Mesenchymal stem cell (in vitro differentiated cells and primary cell): ENCODE results near the gene ZBTB16.
A peak's percentile ranks its signal among the peaks of the same experiment; 100 is the strongest.

Experiments used
- DNase-seq: peaks from one replicate; pipeline ENCODE4 v3.0.0-alpha.2; 2013
- H2AFZ ChIP-seq: one replicate; pipeline ENCODE4 v1.6.1; 2013; ENCODE audit warnings: low read depth, mild to moderate bottlenecking, control low read depth, inconsistent platforms, low read length, moderate library complexity
- H2AK5ac ChIP-seq: 2 replicates; pipeline ENCODE4 v1.6.1; 2013; ENCODE audit warnings: low read length, moderate library complexity, mild to moderate bottlenecking, inconsistent platforms; ENCODE audit not compliant: severe bottlenecking
- H2BK120ac ChIP-seq: one replicate; pipeline ENCODE4 v1.6.1; 2013; ENCODE audit warnings: low read depth, mild to moderate bottlenecking, inconsistent platforms, low read length, moderate library complexity
- H2BK12ac ChIP-seq, 2 experiments: one replicate each; pipeline ENCODE4 v1.6.1; 2013; ENCODE audit warnings: inconsistent platforms in 2 of 2, low read length in 2 of 2, mild to moderate bottlenecking in 2 of 2, moderate library complexity in 2 of 2, control low read depth in 1 of 2
- H2BK15ac ChIP-seq: one replicate; pipeline ENCODE4 v1.6.1; 2013; ENCODE audit warnings: mild to moderate bottlenecking, low read depth, inconsistent platforms; ENCODE audit not compliant: poor library complexity, severe bottlenecking
- H2BK5ac ChIP-seq: 2 replicates; pipeline ENCODE4 v1.6.1; 2013; ENCODE audit warnings: low read depth, mild to moderate bottlenecking, low read length, control low read depth, inconsistent platforms; ENCODE audit not compliant: poor library complexity, severe bottlenecking
- H3K14ac ChIP-seq, 2 experiments: one replicate each; pipeline ENCODE4 v1.6.1; 2013; ENCODE audit warnings: inconsistent platforms in 2 of 2, low read length in 2 of 2, control low read depth in 1 of 2, mild to moderate bottlenecking in 1 of 2, moderate library complexity in 1 of 2
- H3K18ac ChIP-seq, 2 experiments: one replicate each; pipeline ENCODE4 v1.6.1; 2013; ENCODE audit warnings: inconsistent platforms in 2 of 2, low read length in 2 of 2, control low read depth in 1 of 2, low read depth in 1 of 2, mild to moderate bottlenecking in 1 of 2
- H3K23ac ChIP-seq, 2 experiments: one replicate each; pipeline ENCODE4 v1.6.1; 2013; ENCODE audit warnings: inconsistent platforms in 2 of 2, low read length in 2 of 2, mild to moderate bottlenecking in 2 of 2, moderate library complexity in 2 of 2, control low read depth in 1 of 2
- H3K27ac ChIP-seq: 2 replicates; pipeline ENCODE4 v1.5.1; 2013; ENCODE audit warnings: mild to moderate bottlenecking, moderate library complexity, low read length, control low read depth, inconsistent platforms; ENCODE audit not compliant: poor library complexity, severe bottlenecking
- H3K27me3 ChIP-seq, 2 experiments: 2 replicates each; pipeline versions ENCODE4 v1.6.1 to v1.7.0; 2013; ENCODE audit warnings: low read length in 2 of 2, mild to moderate bottlenecking in 2 of 2, moderate library complexity in 2 of 2, control low read depth in 1 of 2, inconsistent platforms in 1 of 2; ENCODE audit not compliant: control insufficient read depth in 1 of 2, insufficient read depth in 1 of 2
- H3K36me3 ChIP-seq, 2 experiments: 2 replicates each; pipeline versions ENCODE4 v1.6.1 to v1.7.0; 2013; ENCODE audit warnings: low read length in 2 of 2, control low read depth in 1 of 2, inconsistent platforms in 1 of 2, low read depth in 1 of 2, mild to moderate bottlenecking in 1 of 2; ENCODE audit not compliant: insufficient read depth in 2 of 2, control insufficient read depth in 1 of 2
- H3K4ac ChIP-seq, 2 experiments: one replicate each; pipeline ENCODE4 v1.6.1; 2013; ENCODE audit warnings: inconsistent platforms in 2 of 2, low read length in 2 of 2, mild to moderate bottlenecking in 2 of 2, moderate library complexity in 2 of 2, control low read depth in 1 of 2, low read depth in 1 of 2
- H3K4me1 ChIP-seq: 2 replicates; pipeline ENCODE4 v1.6.1; 2013; ENCODE audit warnings: low read depth, low read length, control low read depth; ENCODE audit not compliant: control insufficient read depth, insufficient read depth
- H3K4me2 ChIP-seq: 2 replicates; pipeline ENCODE4 v1.6.1; 2013; ENCODE audit warnings: low read length, mild to moderate bottlenecking, inconsistent platforms; ENCODE audit not compliant: poor library complexity, severe bottlenecking
- H3K4me3 ChIP-seq, 2 experiments: 2 replicates each; pipeline versions ENCODE4 v1.5.1 to v1.7.0; 2013; ENCODE audit warnings: low read length in 2 of 2, mild to moderate bottlenecking in 2 of 2, control low read depth in 1 of 2, low read depth in 1 of 2; ENCODE audit not compliant: insufficient read depth in 1 of 2
- H3K79me1 ChIP-seq: replicated peaks from 2 replicates; pipeline ENCODE4 v1.6.1; 2013; ENCODE audit warnings: mild to moderate bottlenecking, control low read depth, low read length, inconsistent platforms; ENCODE audit not compliant: poor library complexity, severe bottlenecking
- H3K9ac ChIP-seq: 2 replicates; pipeline ENCODE4 v1.7.0; 2013; ENCODE audit warnings: mild to moderate bottlenecking, low read length, moderate library complexity
- H3K9me3 ChIP-seq: 2 replicates; pipeline ENCODE4 v1.7.0; 2013; ENCODE audit warnings: mild to moderate bottlenecking, low read length; ENCODE audit not compliant: control insufficient read depth
- H4K8ac ChIP-seq: one replicate; pipeline ENCODE4 v1.6.1; 2013; ENCODE audit warnings: inconsistent platforms, mild to moderate bottlenecking, low read length, moderate library complexity
- H4K91ac ChIP-seq: one replicate; pipeline ENCODE4 v1.6.1; 2013; ENCODE audit warnings: mild to moderate bottlenecking, low read length, inconsistent platforms
- WGBS: methylation state at CpG from one replicate; pipeline ENCODE4 v1.1.7; 2013; ENCODE audit warnings: mixed read lengths; 5-methylcytosine and 5-hydroxymethylcytosine counted together

The ZBTB16 gene

GRCh38 chr11:114165326-114166230 is 106.1 kb downstream of the ZBTB16 start:
- peak overlapping the region; percentile 84 to 87 for H3K18ac ChIP-seq
- peaks cover 14% of the 10 kb centered on the region for H3K4me1 ChIP-seq
- H3K23ac ChIP-seq: peak overlapping the region in 1 of 2 experiments; percentile 92
- peak overlapping the region; percentile 93 for H4K91ac ChIP-seq
- DNase-seq: no peak
- H2BK5ac ChIP-seq: no peak overlapping the region
- H3K4ac ChIP-seq: peak overlapping the region; percentile 71 to 83
- H2BK15ac ChIP-seq: peak overlapping the region; percentile 90
- H3K27ac ChIP-seq: no peak overlapping the region
- 97% methylated on average over 7 of the region's 7 CpGs for WGBS
- H3K9ac ChIP-seq: no peak overlapping the region
- H3K9me3 ChIP-seq: no peaks in the 10 kb centered on the region
- no peaks in the 10 kb centered on the region for H3K36me3 ChIP-seq
- H4K8ac ChIP-seq: peak overlapping the region; percentile 72
- no peak overlapping the region for H3K4me2 ChIP-seq
- peak overlapping the region; percentile 95 to 98 for H2BK12ac ChIP-seq
- H2AK5ac ChIP-seq: no peak overlapping the region
- no peaks in the 10 kb centered on the region for H3K79me1 ChIP-seq
- H3K4me3 ChIP-seq: no peak overlapping the region
- no peak overlapping the region for H2AFZ ChIP-seq
- peak overlapping the region; percentile 94 for H2BK120ac ChIP-seq
- peaks cover 71 to 80% of the 10 kb centered on the region in 2 experiments for H3K27me3 ChIP-seq
- H3K14ac ChIP-seq: peak overlapping the region in 1 of 2 experiments; percentile 90

- H3K4me2 ChIP-seq: no peak overlapping the region
- peak overlapping the region in 1 of 2 experiments; percentile 42 for H3K4me3 ChIP-seq
- H3K4ac ChIP-seq: peak overlapping the region in 1 of 2 experiments; percentile 64
- peak overlapping the region in 1 of 2 experiments; percentile 84 for H3K18ac ChIP-seq
- no peak overlapping the region for H2BK5ac ChIP-seq
- H2AK5ac ChIP-seq: no peak overlapping the region
- no peak overlapping the region for H2BK15ac ChIP-seq
- peak overlapping the region; percentile 71 for H2BK120ac ChIP-seq
- H3K27me3 ChIP-seq: peaks cover 78 to 81% of the 10 kb centered on the region in 2 experiments
- H3K4me1 ChIP-seq: peaks cover 13% of the 10 kb centered on the region
- no peak overlapping the region for H3K23ac ChIP-seq
- peak overlapping the region; percentile 87 for H4K91ac ChIP-seq
- H2AFZ ChIP-seq: no peak overlapping the region
- H3K36me3 ChIP-seq: no peaks in the 10 kb centered on the region
- no peak overlapping the region for H3K14ac ChIP-seq
- H3K9ac ChIP-seq: no peak overlapping the region
- no peaks in the 10 kb centered on the region for H3K79me1 ChIP-seq
- peak overlapping the region; percentile 95 to 97 for H2BK12ac ChIP-seq
- no peak overlapping the region for H3K27ac ChIP-seq
- H4K8ac ChIP-seq: no peak overlapping the region
- no peaks in the 10 kb centered on the region for H3K9me3 ChIP-seq
- 93% methylated on average over 3 of the region's 4 CpGs for WGBS
- no peak for DNase-seq
Measured at GRCh38 chr11:114166362-114166761, 106.9 kb downstream of the ZBTB16 start.

GRCh38 chr11:114166897-114167323 is 107.4 kb downstream of the ZBTB16 start:
- Histone ChIP-seq H4K91ac (no peak overlapping the region), H3K18ac (no peak overlapping the region), H2BK5ac (no peak overlapping the region), H3K4me3 (peak overlapping the region in 1 of 2 experiments; percentile 42), H3K14ac (no peak overlapping the region), H4K8ac (no peak overlapping the region), H2BK15ac (no peak overlapping the region), H3K27ac (no peak overlapping the region), H3K4me2 (no peak overlapping the region), H3K27me3 (peaks cover 79 to 80% of the 10 kb centered on the region in 2 experiments), H3K4me1 (peaks cover 16% of the 10 kb centered on the region), H2AK5ac (no peak overlapping the region), H3K9ac (no peak overlapping the region), H2AFZ (no peak overlapping the region), H3K36me3 (no peaks in the 10 kb centered on the region), H3K4ac (no peak overlapping the region), H3K79me1 (no peaks in the 10 kb centered on the region), H3K23ac (no peak overlapping the region), H2BK12ac (no peak overlapping the region), H2BK120ac (no peak overlapping the region), H3K9me3 (no peaks in the 10 kb centered on the region)
- peak; percentile 78 for DNase-seq
- 0% methylated on average over 1 of the region's 3 CpGs for WGBS

GRCh38 chr11:114167355-114167754 is 107.8 kb downstream of the ZBTB16 start:
- Histone ChIP-seq H2BK5ac (no peak overlapping the region), H3K4me1 (peaks cover 15% of the 10 kb centered on the region), H3K79me1 (no peaks in the 10 kb centered on the region), H3K4me2 (no peak overlapping the region), H2AK5ac (no peak overlapping the region), H3K36me3 (no peaks in the 10 kb centered on the region), H2BK15ac (no peak overlapping the region), H2BK120ac (peak overlapping the region; percentile 78), H3K4ac (peak overlapping the region in 1 of 2 experiments; percentile 41), H3K18ac (peak overlapping the region in 1 of 2 experiments; percentile 24), H3K27ac (no peak overlapping the region), H3K14ac (no peak overlapping the region), H3K9me3 (no peaks in the 10 kb centered on the region), H2AFZ (no peak overlapping the region), H4K91ac (no peak overlapping the region), H2BK12ac (peak overlapping the region in 1 of 2 experiments; percentile 19), H3K23ac (no peak overlapping the region), H4K8ac (no peak overlapping the region), H3K9ac (no peak overlapping the region), H3K4me3 (no peak overlapping the region), H3K27me3 (peaks cover 79 to 80% of the 10 kb centered on the region in 2 experiments)
- 63% methylated on average over 3 of the region's 5 CpGs for WGBS
- DNase-seq: no peak
